Prostate gland (tissue), 2 donors: ENCODE data around the gene ADGRG7.

Experiments used
- POLR2A ChIP-seq: fragments of 450-650 bp; IDR thresholded peaks from one replicate; pipeline ENCODE4 v1.6.1; 2016; ENCODE audit warnings: antibody characterized with exemption, mild to moderate bottlenecking
- POLR2AphosphoS5 ChIP-seq: sonication (generic); formaldehyde crosslinking; IDR thresholded peaks from one replicate; pipeline ENCODE4 v1.6.1; 2017; ENCODE audit warnings: antibody characterized with exemption
- TF ChIP-seq, protein P1 (sequence below), 4 experiments: fragments of 200-600 bp in 2 of 4; fragments of 450-650 bp in 2 of 4; sonication (generic) in 2 of 4; IDR thresholded peaks; 1 replicate in 3 of 4; 2 replicates in 1 of 4; pipeline ENCODE4 v1.5.1; 2016 to 2019; ENCODE audit warnings: antibody characterized with exemption in 4 of 4, mild to moderate bottlenecking in 2 of 4, moderate library complexity in 2 of 4

GRCh38 chr3:100588251-100588650 is 21.1 kb upstream of the ADGRG7 start:
- TF ChIP-seq POLR2A (no peak), POLR2AphosphoS5 (no peak)
- TF ChIP-seq, protein P1, sequence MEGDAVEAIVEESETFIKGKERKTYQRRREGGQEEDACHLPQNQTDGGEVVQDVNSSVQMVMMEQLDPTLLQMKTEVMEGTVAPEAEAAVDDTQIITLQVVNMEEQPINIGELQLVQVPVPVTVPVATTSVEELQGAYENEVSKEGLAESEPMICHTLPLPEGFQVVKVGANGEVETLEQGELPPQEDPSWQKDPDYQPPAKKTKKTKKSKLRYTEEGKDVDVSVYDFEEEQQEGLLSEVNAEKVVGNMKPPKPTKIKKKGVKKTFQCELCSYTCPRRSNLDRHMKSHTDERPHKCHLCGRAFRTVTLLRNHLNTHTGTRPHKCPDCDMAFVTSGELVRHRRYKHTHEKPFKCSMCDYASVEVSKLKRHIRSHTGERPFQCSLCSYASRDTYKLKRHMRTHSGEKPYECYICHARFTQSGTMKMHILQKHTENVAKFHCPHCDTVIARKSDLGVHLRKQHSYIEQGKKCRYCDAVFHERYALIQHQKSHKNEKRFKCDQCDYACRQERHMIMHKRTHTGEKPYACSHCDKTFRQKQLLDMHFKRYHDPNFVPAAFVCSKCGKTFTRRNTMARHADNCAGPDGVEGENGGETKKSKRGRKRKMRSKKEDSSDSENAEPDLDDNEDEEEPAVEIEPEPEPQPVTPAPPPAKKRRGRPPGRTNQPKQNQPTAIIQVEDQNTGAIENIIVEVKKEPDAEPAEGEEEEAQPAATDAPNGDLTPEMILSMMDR (IDR thresholded peaks at IDR 0.05) = no peak
